Kidney (tissue), 14 donors: ENCODE results near the gene COX10. TPM values are rescaled to one million over a fixed set of nuclear protein-coding genes. Genes with fewer than 3 reads are reported as not detected.

ENCODE experiments used
- DNase-seq, 5 donors: peaks; one replicate each; pipeline ENCODE4 v3.0.0-alpha.2; 2013 to 2020
- FAIRE-seq: peaks from 2 replicates; lab custom pipeline; 2012; peaks lifted over from hg19 to GRCh38; lab: Jason Lieb, UNC
- H3K27ac ChIP-seq, 2 donors: one replicate each; pipeline ENCODE4 v1.7.0; 2013; ENCODE audit warnings: low read depth in 2 of 2, low read length in 2 of 2, inconsistent platforms in 1 of 2
- H3K27me3 ChIP-seq: one replicate; pipeline ENCODE4 v1.7.1; 2013; ENCODE audit warnings: low read length, inconsistent platforms; ENCODE audit not compliant: control insufficient read depth, insufficient read depth
- H3K36me3 ChIP-seq, 3 donors: one replicate each; pipeline versions ENCODE4 v1.7.0 to v1.7.1; 2013; ENCODE audit warnings: low read length in 3 of 3, control low read depth in 1 of 3, inconsistent platforms in 1 of 3; ENCODE audit not compliant: insufficient read depth in 3 of 3, control insufficient read depth in 2 of 3
- H3K4me1 ChIP-seq, 3 donors: one replicate each; pipeline versions ENCODE4 v1.7.0 to v1.7.1; 2013; ENCODE audit warnings: low read length in 3 of 3, inconsistent platforms in 1 of 3, low read depth in 1 of 3; ENCODE audit not compliant: control insufficient read depth in 2 of 3, insufficient read depth in 2 of 3
- H3K4me3 ChIP-seq, 3 donors: one replicate each; pipeline versions ENCODE4 v1.7.0 to v1.8.1; 2013; ENCODE audit warnings: low read length in 3 of 3, control low read depth in 1 of 3, inconsistent platforms in 1 of 3
- H3K9ac ChIP-seq, 3 donors: one replicate each; pipeline versions ENCODE4 v1.7.0 to v1.7.1; 2013; ENCODE audit warnings: low read length in 3 of 3, control low read depth in 1 of 3, inconsistent platforms in 1 of 3
- H3K9me3 ChIP-seq, 3 donors: one replicate each; pipeline versions ENCODE4 v1.7.0 to v1.7.1; 2013; ENCODE audit warnings: low read length in 3 of 3, control low read depth in 1 of 3, inconsistent platforms in 1 of 3; ENCODE audit not compliant: control insufficient read depth in 2 of 3, insufficient read depth in 1 of 3
- intact Hi-C: fragments of 100-400 bp; cut with DNase I; formaldehyde crosslinking; loops from one replicate; pipeline ENCODE4 v1.11.1; 2022
- polyA plus RNA-seq: library from polyadenylated mRNA; stranded (reverse); fragments of 350-450 nt; fragmentation: Illumina TruSeq; extraction: RNeasy Lipid Tissue Mini Kit (QIAGEN cat#74804); gene quantifications from one replicate; pipeline ENCODE4 v1.2.3, GENCODE V29; 2014; ENCODE audit warnings: low read depth, low replicate concordance; ENCODE audit not compliant: insufficient read depth
- total RNA-seq: library from RNA; stranded (reverse); fragmentation: NEBNext Ultra II Directional; extraction: Animal tissue kit (Norgen Biotek cat#: 25700); gene quantifications from one replicate; pipeline ENCODE4 v1.2.1, GENCODE V29; 2021
- TF ChIP-seq, protein P1 (sequence below): IDR thresholded peaks from 3 replicates; pipeline ENCODE4 v1.5.1; 2012; ENCODE audit warnings: mild to moderate bottlenecking, moderate library complexity, borderline replicate concordance; ENCODE audit not compliant: insufficient read depth; ENCODE audit errors: extremely low read depth
- donor health status: control.
- donor health status: control.
- donor health status: control.
- donor health status: control.
- donor health status: control.
- donor health status: DM: yes; HTN: yes; CAD: no.
- donor health status: Normal renal cell carcinoma (clear cell type).

The COX10 gene
- total and polyA plus RNA-seq, 2 donors from 2014 or later: 14.2 to 18.0 TPM

DNA sequence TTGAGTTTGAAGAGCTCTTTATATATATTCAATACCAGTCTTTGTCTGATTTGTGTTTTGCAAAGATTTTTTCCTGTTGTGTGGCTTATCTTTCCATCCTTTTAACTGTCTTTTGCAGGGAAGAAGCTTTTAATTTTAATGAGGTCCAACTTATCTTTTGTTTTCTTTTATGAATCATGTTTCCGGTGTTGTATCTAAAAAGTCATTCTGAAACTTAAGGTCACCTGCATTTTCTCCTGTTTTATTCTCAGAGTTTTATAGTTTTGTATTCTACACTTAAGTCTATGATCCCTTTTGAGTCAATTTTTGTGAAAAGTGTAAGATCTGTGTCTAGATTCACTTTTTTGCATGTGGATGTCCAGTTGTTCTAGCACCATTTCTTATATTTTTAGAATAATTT, 24.6 kb upstream of the COX10 start:
- Histone ChIP-seq H3K4me1 (no peaks in the 10 kb centered on the region), H3K27me3 (no peaks in the 10 kb centered on the region), H3K4me3 (no peak overlapping the region), H3K9me3 (no peaks in the 10 kb centered on the region), H3K27ac (no peak overlapping the region), H3K9ac (no peak overlapping the region), H3K36me3 (no peaks in the 10 kb centered on the region)
- TF ChIP-seq, protein P1, sequence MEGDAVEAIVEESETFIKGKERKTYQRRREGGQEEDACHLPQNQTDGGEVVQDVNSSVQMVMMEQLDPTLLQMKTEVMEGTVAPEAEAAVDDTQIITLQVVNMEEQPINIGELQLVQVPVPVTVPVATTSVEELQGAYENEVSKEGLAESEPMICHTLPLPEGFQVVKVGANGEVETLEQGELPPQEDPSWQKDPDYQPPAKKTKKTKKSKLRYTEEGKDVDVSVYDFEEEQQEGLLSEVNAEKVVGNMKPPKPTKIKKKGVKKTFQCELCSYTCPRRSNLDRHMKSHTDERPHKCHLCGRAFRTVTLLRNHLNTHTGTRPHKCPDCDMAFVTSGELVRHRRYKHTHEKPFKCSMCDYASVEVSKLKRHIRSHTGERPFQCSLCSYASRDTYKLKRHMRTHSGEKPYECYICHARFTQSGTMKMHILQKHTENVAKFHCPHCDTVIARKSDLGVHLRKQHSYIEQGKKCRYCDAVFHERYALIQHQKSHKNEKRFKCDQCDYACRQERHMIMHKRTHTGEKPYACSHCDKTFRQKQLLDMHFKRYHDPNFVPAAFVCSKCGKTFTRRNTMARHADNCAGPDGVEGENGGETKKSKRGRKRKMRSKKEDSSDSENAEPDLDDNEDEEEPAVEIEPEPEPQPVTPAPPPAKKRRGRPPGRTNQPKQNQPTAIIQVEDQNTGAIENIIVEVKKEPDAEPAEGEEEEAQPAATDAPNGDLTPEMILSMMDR: no peak
- intact Hi-C loops: no loop called here
- DNase-seq (no peak), FAIRE-seq (no peak)

DNA sequence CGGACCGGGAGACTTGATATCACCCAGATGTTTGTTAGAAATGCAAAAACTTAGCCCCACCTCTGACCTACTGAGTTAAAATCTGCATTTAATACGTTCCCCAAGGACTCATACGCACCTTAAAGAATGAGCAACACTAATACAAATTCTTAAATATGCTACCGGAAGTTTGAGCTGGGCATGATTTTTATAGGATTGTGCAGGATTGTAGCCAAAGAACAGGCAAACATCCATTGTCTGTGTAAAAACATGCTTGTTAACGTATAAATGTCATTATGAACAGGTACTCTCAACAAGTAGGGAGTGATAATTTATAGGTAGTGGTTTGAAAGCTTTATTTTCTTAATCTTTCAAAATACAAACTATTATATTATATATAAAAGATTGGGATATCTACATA, 22.3 kb upstream of the COX10 start:
- H3K9me3 ChIP-seq: no peaks in the 10 kb centered on the region
- H3K27ac ChIP-seq: no peak overlapping the region
- FAIRE-seq (no peak), DNase-seq (no peak)
- intact Hi-C loops: no loop called here
- H3K9ac ChIP-seq: no peak overlapping the region
- H3K4me3 ChIP-seq: no peak overlapping the region
- H3K36me3 ChIP-seq: no peaks in the 10 kb centered on the region
- TF ChIP-seq, protein P1: no peak
- H3K4me1 ChIP-seq: no peaks in the 10 kb centered on the region
- no peaks in the 10 kb centered on the region for H3K27me3 ChIP-seq

DNA sequence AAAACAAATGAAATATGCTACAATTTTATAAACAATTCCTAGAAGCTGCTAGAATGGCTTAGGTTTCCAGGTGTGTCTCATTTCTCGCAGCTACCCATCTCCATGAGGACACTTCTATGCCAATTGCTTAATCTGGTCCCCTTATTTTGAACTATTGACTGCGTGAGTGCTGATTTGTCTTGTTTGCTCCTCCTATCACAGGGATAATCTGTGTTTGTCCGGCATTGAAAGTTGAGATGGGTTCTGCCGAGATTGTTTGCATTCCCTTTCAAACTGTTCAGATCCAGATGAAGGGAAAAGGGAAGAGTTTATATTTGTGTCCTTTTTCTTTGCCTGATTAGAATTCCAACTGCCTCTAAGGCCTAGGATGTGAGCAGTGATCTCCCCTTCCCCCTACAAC, 21.7 kb upstream of the COX10 start:
- intact Hi-C loops: no loop called here
- Histone ChIP-seq H3K4me1 (no peaks in the 10 kb centered on the region), H3K27ac (no peak overlapping the region), H3K36me3 (no peaks in the 10 kb centered on the region), H3K9ac (no peak overlapping the region), H3K27me3 (no peaks in the 10 kb centered on the region), H3K4me3 (no peak overlapping the region), H3K9me3 (no peaks in the 10 kb centered on the region)
- DNase-seq: no peak
- TF ChIP-seq, protein P1: no peak
- FAIRE-seq: no peak

DNA sequence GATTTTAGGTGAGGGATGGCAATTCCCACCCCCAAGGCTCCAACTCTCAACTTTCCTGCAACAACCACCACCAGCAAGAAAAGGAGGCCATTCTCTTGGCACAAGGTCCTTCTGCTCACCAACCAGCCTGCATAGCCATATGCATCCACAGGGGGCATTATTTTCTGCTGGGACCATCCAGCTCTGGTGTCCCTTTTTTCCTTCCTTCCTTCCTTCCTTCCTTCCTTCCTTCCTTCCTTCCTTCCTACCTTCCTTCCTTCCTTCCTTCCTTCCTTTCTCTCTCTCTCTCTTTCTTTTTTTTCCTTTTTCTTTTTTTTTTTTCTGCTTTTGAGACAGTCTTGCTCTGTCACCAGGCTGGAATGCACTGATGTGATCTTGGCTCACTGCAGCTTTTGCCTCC, 21.1 kb upstream of the COX10 start:
- no peak overlapping the region for H3K9ac ChIP-seq
- FAIRE-seq (no peak), DNase-seq (no peak)
- no peaks in the 10 kb centered on the region for H3K36me3 ChIP-seq
- intact Hi-C loops: no loop called here
- TF ChIP-seq, protein P1: no peak
- H3K27me3 ChIP-seq: no peaks in the 10 kb centered on the region
- H3K27ac ChIP-seq: no peak overlapping the region
- H3K4me3 ChIP-seq: no peak overlapping the region
- H3K4me1 ChIP-seq: no peaks in the 10 kb centered on the region
- no peaks in the 10 kb centered on the region for H3K9me3 ChIP-seq
